ENCODE measurements around the gene CD37.
A peak's percentile ranks its signal among the peaks of the same experiment; 100 is the strongest.
"Not testable (repeated sequence)": the region's sequence is repeated elsewhere in the genome, so short reads cannot be mapped to it uniquely, and the experiment has no call there.

Gene CD37, protein sequence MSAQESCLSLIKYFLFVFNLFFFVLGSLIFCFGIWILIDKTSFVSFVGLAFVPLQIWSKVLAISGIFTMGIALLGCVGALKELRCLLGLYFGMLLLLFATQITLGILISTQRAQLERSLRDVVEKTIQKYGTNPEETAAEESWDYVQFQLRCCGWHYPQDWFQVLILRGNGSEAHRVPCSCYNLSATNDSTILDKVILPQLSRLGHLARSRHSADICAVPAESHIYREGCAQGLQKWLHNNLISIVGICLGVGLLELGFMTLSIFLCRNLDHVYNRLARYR

DNA sequence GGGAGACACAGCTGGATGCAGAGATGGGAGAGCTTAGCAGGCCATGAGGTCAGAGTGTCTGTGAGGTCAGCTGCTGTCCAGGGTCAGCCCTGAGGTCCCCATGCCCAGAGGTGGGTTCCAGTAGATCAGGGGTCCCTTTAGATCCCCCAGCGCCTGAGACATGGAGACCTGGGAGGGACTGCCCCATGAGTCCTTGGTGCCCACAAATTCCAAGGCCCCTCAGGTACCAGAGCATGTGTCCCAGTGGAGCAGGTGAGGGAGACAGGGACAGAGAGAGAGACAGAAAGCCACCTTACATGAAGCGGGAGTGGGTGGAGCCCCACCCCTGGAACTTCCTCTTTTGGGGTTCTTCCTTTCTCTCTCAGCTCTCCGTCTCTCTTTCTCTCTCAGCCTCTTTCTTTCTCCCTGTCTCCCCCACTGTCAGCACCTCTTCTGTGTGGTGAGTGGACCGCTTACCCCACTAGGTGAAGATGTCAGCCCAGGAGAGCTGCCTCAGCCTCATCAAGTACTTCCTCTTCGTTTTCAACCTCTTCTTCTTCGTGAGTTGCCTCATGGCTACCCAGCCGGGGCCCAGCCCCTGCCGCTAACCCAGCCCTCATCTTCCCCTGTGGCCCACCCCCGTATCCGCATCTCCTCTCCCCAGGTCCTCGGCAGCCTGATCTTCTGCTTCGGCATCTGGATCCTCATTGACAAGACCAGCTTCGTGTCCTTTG lies at the start of gene CD37:
CD37 (plus strand) TSS at position 336 of the 713 bp plus-strand sequence; CDS start at position 471, 135 bp downstream.
- DNase-seq (ENCODE audit: low spot score) (no peak), FAIRE-seq (no peak)

DNA sequence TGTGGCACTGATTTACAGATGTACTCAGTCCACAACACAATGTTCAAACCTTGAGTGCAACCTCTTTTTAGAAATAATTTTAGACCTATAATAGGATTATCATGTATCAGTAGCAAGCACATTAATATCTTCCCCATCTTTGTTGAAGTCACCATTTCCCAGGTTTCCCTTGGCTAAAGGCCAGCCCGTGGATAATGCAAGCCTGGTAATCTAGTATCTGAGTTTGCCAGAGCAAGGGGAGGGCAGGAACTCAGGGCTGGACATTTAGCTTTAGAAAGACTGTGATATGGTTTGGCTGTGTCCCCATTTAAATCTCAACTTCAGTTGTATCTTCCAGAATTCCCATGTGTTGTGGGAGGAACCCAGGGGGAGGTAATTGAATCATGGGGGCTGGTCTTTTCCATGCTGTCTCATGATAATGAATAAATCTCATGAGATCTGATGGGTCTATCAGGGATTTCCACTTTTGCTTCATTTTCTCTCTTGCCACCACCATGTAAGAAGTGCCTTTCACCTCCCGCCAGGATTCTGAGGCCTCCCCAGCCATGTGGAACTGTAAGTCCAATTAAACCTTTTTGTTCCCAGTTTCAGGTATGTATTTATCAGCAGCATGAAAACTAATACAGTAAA lies 48.0 kb upstream of the CD37 start:
- FAIRE-seq (no peak), DNase-seq (ENCODE audit: low spot score) (no peak)

DNA sequence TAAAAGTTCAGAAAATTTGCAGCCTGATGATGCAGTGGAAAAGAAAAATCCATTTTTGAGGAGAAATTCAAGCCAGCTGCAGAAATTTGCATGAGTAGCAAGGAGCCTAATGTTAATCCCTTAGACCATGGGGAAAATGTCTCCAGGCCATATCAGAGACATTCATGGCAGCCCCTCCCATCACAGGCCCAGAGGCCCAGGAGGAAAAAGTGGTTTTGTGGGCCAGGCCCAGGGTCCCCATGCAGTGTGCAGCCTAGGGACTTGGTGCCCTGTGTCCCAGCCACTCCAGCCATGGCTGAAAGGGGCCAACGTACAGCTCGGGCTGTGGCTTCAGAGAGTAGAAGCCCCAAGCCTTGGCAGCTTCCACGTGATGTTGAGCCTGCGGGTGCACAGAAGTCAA lies 47.0 kb upstream of the CD37 start:
- DNase-seq (ENCODE audit: low spot score); FAIRE-seq: not testable (repeated sequence)

DNA sequence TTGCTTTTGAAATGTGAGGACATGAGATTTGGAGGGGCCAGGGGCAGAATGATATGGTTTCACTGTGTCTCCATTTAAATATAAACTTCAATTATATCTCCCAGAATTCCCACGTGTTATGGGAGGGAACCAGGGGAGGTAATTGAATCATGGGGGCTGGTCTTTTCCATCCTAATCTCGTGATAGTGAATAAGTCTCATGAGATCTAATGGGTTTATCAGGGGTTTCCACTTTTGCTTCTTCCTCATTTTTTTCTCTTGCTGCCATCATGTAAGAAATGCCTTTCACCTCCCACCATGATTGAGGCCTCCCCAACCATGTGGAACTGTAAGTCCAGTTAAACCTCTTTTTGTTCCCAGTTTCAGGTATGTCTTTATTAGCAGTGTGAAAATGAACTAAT lies 45.9 kb upstream of the CD37 start:
- FAIRE-seq; DNase-seq (ENCODE audit: low spot score): not testable (repeated sequence)

DNA sequence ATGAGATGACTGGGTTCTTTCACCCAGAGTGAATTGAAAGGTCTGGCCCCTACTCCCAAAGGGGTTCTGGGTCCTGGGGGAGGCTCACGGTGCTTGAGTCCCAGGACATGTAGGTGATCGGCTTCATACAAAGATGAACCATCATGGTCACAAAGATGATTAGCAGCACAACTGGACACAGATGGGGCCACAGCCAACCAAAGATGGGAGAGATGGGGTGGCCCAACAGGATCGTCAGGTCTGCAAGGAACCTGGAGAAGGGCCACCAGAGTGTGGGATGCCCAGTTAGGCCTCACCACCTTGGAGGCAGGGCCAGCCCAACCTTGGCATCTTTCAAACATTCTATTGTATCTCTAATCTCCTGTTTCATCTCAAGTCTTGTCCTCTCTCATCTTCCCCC lies 44.7 kb upstream of the CD37 start:
- no peak for DNase-seq (ENCODE audit: low spot score)
- no peak for FAIRE-seq

DNA sequence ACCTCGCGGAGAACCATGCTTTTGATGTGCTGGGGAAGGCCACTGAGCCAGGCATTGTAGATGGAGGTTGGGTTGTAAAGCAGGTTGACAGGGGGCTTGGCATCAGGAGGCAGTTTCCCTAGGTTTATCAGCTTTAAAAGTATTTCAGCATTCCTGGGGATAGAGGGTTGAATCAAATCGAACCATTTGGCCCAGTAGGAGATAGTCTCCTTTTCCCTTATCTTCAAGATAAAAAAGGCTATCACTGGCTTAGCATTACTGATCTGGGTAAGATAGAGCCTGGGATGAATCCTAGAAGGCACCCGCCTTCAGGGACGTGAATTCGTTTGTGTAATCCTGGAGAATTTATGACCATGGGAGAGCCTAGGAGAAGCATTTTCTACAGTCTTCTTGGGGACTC lies 40.8 kb upstream of the CD37 start:
- FAIRE-seq: no peak

DNA sequence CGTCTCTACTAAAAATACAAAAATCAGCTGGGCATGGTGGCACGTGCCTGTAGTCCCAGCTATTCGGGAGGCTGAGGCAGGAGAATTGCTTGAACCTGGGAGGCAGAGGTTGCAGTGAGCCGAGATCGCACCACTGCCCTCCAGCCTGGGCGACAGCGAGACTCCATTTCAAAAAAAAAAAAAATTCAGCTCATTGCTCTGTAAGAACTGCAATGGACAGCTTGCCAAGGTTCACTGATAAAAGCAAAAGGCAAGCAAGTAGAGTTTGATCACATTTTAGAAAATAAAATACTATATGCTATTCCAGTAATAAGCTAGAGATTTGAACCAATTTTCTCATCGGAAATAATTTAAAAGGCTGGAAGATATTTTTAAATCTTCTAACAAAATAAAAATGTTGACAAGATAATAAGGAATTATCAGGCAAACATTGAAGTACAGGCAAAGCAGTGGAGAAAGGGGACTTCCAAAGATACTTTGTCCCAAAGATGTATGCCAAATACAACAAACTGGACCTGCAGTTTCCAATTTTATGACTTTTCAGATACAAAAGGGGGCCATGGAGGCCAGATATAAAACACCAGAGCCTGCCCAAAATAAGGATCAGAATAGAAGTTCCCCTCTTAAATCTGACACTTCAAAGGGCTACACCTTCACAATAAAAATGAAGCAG lies 39.9 kb upstream of the CD37 start:
- FAIRE-seq: no peak
- DNase-seq (ENCODE audit: low spot score): no peak

More for the DNA sequence above, 40.8 kb upstream of the CD37 start:
- no peak for DNase-seq (ENCODE audit: low spot score)

DNA sequence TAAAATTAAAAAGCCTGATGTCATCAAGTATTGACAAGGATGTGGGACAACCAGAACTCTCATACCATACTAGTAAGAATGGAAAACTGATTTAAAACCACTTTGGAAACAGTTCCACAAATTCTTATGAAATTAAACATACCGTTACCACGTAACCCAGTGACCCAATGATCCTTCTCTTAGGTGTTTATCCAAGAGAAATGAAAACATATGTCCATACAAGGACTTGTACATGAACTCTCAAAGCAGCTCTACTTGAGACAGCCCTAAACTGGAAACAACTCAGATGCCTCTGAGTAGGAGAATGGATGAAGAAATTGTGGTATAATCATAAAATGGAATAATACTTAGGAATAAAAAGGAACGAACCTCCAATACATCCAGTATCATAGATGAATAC lies 37.8 kb upstream of the CD37 start:
- DNase-seq (ENCODE audit: low spot score) (no peak), FAIRE-seq (no peak)

DNA sequence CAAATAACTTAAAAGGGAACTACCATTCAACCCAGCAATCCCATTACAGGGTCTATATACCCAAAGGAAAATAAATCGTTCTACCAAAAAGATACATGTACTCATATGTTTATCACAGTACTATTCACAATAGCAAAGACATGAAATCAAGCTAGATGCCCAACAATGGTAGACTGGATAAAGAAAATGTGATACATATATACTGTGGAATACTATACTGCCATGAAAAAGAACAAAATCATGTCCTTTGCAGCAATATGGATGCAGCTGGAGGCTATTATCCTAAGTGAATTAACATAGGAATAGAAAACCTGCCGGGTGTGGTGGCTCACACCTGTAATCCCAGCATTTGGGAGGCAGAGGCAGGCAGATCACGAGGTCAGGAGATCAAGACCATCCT lies 36.6 kb upstream of the CD37 start:
- not testable (repeated sequence) for DNase-seq (ENCODE audit: low spot score); FAIRE-seq

DNA sequence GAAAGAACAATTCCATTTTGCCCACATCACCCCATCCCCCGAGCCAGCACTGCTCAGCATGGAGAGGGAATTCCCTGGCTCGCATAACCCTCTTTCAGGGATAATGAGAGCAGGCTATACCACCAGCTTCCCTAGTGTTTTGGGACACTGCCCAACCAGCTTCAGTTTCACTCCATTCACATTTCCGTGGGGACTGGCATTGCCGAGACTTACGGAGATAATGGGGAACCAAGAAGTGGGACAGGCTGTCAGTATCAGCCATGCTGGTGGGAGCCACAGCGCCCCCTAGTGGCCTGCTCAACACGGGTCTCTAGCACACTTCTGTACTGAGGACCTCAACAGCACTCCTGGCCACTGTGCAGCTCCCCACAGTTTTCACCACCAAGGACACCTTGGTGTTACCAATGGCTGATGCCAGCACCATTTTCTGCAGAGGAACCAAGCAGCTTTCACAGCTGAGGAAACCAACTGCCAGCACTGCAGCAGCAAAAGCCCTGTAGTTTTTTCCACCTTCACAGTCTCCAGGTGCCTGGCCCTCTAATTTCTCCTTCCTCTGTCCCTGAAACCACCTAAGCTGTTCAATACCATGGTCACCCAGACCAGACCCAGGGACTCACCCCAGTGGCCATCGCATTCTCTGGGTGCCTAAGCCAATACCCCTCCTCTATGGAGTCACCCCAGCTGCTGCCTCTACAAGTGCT lies 33.9 kb upstream of the CD37 start:
- FAIRE-seq (no peak), DNase-seq (ENCODE audit: low spot score) (peak; percentile 82)

DNA sequence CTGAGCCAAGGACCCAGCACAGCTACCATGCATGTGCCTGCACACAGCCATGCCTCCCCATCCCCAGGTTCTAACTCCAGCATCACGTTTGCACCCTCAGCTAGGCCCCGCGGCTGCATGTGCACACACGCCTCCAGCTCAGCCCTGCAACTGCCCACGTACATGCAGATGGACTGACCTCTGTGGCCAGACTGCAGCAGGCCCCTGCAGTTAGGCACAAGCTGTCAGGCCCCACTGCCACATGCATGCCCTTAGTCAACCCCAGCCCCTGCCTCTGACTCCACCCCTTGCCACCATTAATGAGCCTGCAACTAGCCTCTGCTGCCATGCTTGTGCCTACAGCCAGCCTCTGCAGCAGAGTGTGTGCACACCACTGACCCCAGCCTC lies 33.3 kb upstream of the CD37 start:
- FAIRE-seq (no peak), DNase-seq (ENCODE audit: low spot score) (no peak)

DNA sequence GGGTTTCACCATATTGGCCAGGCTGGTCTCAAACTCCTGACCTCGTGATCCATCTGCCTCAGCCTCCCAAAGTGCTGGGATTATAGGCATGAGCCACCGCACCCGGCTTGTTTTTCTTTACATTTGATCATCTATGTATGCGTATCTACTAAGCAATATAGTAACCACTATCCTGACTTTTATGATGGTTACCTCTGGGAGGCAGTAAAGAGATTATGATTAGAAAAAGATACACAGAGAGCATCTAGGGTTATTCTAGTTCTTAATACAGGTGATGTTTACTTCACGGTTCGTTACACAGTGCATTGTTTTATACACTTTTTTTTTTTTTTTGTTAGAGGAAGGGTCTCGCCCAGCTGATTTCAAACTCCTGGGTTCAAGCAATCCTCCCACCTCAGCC lies 28.5 kb upstream of the CD37 start:
- DNase-seq (ENCODE audit: low spot score); FAIRE-seq: not testable (repeated sequence)

DNA sequence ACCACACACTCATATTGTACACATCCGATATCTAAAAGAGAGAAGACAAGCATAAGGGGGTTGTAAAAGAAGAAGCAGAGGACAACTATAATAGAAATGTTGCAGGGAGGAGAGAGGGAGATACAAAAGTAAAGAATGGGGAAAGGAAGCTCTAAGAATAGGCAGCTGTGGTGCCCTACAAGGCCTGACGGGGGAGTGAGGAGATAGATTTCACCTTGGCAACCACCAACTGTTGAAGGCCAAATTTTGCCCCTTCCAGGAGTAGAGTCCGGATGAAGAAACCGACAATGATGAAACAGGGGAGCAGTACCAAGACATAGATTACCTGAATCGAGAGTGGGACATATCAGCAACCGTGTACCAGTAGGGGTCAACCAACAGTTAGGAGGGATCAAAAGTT lies 26.1 kb upstream of the CD37 start:
- FAIRE-seq: no peak
- no peak for DNase-seq (ENCODE audit: low spot score)

DNA sequence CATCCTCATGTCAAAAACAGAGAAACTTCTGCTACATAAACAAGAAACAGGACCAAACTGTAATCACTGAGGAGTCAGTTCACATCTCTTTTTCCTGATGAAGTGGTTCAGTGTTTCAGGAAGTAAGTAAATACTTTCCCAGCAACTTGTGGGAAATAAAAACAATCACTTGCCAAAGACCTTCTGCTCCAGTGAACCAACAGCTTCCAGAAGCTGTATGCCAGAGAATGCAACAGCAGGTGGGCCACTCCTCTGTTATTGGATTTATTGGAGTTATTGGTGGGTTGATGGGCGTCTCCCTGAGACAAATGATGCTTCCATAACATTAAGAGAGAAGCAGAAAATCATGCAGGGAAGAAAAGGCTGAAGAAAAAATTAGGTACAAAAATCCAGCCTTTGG lies 20.1 kb upstream of the CD37 start:
- FAIRE-seq: no peak
- DNase-seq (ENCODE audit: low spot score): no peak

DNA sequence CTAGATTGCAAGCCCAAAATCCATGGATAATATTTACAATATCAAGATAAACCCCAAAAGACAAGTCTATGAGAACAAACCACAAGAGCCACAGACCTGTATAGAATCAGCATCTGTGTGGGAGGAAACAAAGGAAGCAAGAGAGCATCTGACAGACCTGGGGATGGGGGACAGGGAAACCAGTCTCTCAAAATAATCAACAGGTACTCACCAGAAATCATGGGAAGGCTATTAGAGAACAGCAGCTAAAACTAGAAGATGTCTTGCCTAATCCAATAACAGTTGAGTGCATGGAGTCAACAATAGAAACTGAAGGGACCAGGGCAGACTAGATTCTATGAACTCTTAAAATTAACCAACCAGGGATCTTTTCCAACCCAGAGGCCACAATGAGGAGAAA lies 18.9 kb upstream of the CD37 start:
- no peak for FAIRE-seq
- DNase-seq (ENCODE audit: low spot score): no peak

DNA sequence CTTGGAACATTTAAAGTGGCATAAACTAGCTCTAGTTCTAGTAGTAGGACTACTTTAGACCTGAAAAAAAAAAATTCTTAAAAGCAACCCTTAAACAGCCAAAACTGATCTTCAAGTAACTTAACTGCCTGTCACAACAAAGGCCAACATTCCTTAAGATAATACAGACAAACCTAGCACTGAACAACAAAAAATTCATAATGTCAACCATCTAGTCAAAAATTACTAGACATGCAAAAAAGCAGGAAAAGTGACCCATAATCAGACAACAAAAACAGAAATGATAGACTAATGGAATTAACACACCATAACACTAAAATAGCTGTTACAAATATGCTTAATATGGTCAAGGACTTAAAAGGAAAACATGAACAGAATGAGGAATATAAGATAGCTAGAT lies 16.9 kb upstream of the CD37 start:
- FAIRE-seq: no peak

DNA sequence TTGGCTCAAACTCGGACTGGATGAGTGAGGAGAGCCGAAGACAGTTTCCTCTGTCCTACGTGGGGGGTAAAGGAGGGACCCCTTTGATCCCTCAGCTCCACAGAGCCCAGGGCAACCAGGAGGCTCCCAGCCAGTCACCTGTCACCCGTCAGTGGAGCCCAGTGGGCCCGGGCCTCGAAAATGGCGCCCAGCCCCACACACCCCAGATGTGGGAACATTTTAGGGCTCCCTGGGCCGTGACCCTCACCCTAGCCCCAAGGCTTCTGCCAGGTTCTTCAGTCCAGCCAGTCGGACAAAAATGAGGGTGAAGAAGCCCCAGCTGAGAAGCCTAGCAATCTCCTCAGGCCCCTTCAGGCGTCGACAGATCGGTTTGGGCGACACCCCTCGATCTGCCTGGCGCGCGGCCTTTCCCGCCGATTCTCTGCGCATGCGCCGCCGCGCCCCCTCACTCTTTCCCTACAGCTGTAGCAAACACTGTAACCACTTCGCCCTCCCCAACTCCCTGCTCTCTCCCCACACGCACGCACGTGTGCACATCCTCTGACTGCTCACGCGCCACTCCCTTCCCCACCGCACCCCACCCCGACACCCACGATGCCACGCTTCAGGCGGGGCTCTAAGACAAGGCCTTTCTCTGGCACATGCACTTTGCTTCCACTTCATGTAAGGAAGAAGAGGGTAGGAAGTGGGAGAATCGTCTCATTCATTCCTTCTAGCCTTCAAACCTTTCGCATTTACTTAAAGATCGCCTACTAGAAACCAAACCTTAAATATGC lies 10.2 kb upstream of the CD37 start, which contains the start of gene SLC6A16:
SLC6A16 (minus strand) TSS at position 391 of the 776 bp plus-strand sequence. CDS start 13,844 bp downstream, outside the sequence.
- DNase-seq (ENCODE audit: low spot score) (no peak), FAIRE-seq (no peak)

More for the DNA sequence above, 16.9 kb upstream of the CD37 start:
- DNase-seq (ENCODE audit: low spot score): no peak

DNA sequence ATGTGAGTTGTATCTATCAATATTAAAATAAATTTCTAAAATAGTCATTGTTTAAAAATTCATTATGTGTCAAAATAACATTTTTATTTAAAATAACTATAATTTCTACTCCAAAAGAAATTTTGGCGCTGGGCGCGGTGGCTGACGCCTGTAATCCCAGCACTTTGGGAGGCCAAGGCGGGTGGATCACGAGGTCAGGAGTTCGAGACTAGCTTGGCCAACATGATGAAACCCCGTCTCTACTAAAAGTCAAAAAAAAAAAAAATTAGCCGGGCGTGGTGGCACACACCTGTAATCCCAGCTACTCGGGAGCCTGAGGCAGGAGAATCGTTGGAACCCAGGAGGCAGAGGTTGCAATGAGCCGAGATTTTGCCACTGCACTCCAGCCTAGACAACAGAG lies 9.4 kb upstream of the CD37 start:
- not testable (repeated sequence) for FAIRE-seq

DNA sequence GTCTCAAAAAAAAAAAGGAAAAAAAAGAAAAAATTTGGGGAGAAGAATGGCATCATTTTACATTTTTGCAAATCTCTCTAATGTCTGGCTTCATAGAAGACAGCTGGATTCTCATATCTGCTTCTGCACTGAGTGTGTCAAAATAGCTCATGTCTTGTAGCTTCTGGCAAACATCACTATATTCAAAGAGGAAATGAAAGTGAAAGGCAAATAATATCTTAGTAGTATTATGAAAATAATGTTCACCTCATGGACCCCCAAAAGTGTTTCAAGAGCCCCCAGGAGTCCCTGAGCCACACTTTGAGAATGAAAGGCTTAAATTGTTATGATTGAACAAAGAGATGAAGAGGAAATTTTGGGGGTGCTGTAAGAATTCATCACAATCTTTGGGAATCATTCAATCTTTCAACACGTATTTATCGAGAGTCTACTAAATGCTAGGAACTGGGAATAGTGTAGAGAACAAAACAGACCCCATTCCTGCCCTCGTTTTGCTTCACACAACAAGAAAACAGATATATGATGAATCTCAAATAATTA lies 9.0 kb upstream of the CD37 start:
- DNase-seq (ENCODE audit: low spot score) (no peak), FAIRE-seq (no peak)

More for the DNA sequence above, 9.4 kb upstream of the CD37 start:
- DNase-seq (ENCODE audit: low spot score): not testable (repeated sequence)
